GM12865 (cell line): Measurements from ENCODE around the gene SLC7A9.

Source experiments
- DNase-seq: peaks from one replicate; pipeline ENCODE4 v3.0.0; 2010; ENCODE audit warnings: low read depth
- H3K4me3 ChIP-seq: 2 replicates; pipeline ENCODE4 v1.5.1; 2011; ENCODE audit warnings: mild to moderate bottlenecking, low read depth, low read length, control low read depth
- CTCF ChIP-seq: IDR thresholded peaks from 2 replicates; pipeline ENCODE4 v1.5.1; 2011; ENCODE audit warnings: low read length, control low read depth, low read depth, inconsistent platforms; ENCODE audit not compliant: insufficient read depth; ENCODE audit errors: missing control alignments

Gene SLC7A9

GRCh38 chr19:32828139-32828538, 41.4 kb downstream of the SLC7A9 start:
- no peak overlapping the region for H3K4me3 ChIP-seq
- no peak for TF ChIP-seq CTCF
- no peak for DNase-seq

- H3K4me3 ChIP-seq = no peak overlapping the region
- no peak for DNase-seq
- no peak for TF ChIP-seq CTCF
Measured at GRCh38 chr19:32824916-32825608, 44.5 kb downstream of the SLC7A9 start.

GRCh38 chr19:32824191-32824751, 45.3 kb downstream of the SLC7A9 start:
- no peak overlapping the region for H3K4me3 ChIP-seq
- no peak for TF ChIP-seq CTCF
- DNase-seq = no peak

GRCh38 chr19:32823747-32824102, 45.8 kb downstream of the SLC7A9 start:
- DNase-seq = no peak
- no peak overlapping the region for H3K4me3 ChIP-seq
- no peak for TF ChIP-seq CTCF

- no peak for TF ChIP-seq CTCF
- H3K4me3 ChIP-seq = no peak overlapping the region
- DNase-seq = no peak
Measured at GRCh38 chr19:32822916-32823746, 46.4 kb downstream of the SLC7A9 start.

- no peak overlapping the region for H3K4me3 ChIP-seq
- peak; percentile 24 for DNase-seq
- no peak for TF ChIP-seq CTCF
Measured at GRCh38 chr19:32819419-32820400, 49.9 kb downstream of the SLC7A9 start.
